ENCODE measurements around the gene TLCD1. TPM values are rescaled to one million over a fixed set of nuclear protein-coding genes. Genes with fewer than 3 reads are reported as not detected.

The TLCD1 gene
- total and polyA plus RNA-seq, 2 of the 8 experiments (the other 6 are each of a cell fraction or from before 2014, with no cell fraction given) = 40.7 to 128 TPM

DNA sequence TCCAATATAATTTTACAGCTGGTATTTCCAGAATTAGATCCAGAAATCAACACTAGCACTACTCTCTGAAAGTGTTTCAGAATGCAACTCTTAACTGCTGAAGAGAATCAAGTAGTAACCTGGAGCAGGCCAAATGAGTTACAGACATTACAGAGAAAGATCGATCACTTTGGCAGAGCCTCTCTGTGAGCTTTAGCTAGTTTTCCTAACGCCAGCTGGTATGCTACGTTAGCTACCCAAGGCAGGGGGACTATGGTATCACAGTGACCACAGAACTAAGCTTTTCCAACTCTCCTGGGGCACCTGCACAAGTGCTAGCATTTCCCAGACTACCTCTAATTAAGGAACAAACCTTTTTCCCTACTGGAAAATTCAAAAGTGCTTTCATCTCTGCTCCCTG, 48.2 kb upstream of the TLCD1 start:
- CTCF ChIA-PET (ENCODE audit: partially characterized antibody) = interaction anchor here (0.6 to 4.6 kb wide), 14 partner anchors 10 to 139 kb away, joined by 3 to 76 read pairs (median 3); no protein-coding TSS in a partner anchor
- Histone ChIP-seq H2BK120ac (replicated peaks; ENCODE audit: low read depth, low read length) (no peak overlapping the region), H3K79me2 (ENCODE audit: control insufficient read depth in 1 of 2, insufficient read depth in 2 of 2, low read length in 2 of 2) (peaks cover 0 to 68% of the 10 kb centered on the region in 2 experiments; a peak in 2 of 4 replicates)

More for the DNA sequence above, 48.2 kb upstream of the TLCD1 start:
- peaks cover 4% of the 10 kb centered on the region; the same call in 1 of the 2 replicates for H3K23me2 ChIP-seq (ENCODE audit: low read depth, low read length)
- H3K4ac ChIP-seq (replicated peaks; ENCODE audit: insufficient read length, low read depth, low read length) = no peak overlapping the region
- no peak overlapping the region for H3K4me3 ChIP-seq (ENCODE audit: extremely low read depth in 1 of 4, insufficient read depth in 2 of 4, low read depth in 3 of 4, low read length in 4 of 4)
- H2BK12ac ChIP-seq (ENCODE audit: low read depth, low read length) = no peak overlapping the region
- H2BK15ac ChIP-seq (ENCODE audit: low read length) = no peak overlapping the region
- H4K8ac ChIP-seq (ENCODE audit: extremely low read depth, insufficient read depth, low read length) = peak overlapping the region; percentile 21; the same call in 1 of the 2 replicates
- H4K91ac ChIP-seq (replicated peaks; ENCODE audit: insufficient read length, low read length) = no peak overlapping the region
- TF ChIP-seq SIX5 (IDR thresholded peaks at IDR 0.05; ENCODE audit: low read depth, low read length) (no peak), SP4 (IDR thresholded peaks at IDR 0.05; ENCODE audit: low read length) (no peak), POLR2A (IDR thresholded peaks at IDR 0.05; ENCODE audit: control extremely low read depth in 1 of 2, low read depth in 2 of 2, low read length in 2 of 2) (no peak), ASH2L (IDR thresholded peaks at IDR 0.05; ENCODE audit: low read length) (no peak), SAP30 (IDR thresholded peaks at IDR 0.05; ENCODE audit: insufficient read depth, insufficient replicate concordance, low read length) (no peak), RBBP5 (IDR thresholded peaks at IDR 0.05; ENCODE audit: borderline replicate concordance, low read depth, low read length) (no peak)
- peaks cover 2% of the 10 kb centered on the region; the same call in 1 of the 2 replicates for H3K79me1 ChIP-seq (ENCODE audit: low read depth, low read length)
- H3K9ac ChIP-seq (replicated peaks in 1 of 4; ENCODE audit: extremely low read depth in 1 of 4, low read depth in 3 of 4, low read length in 3 of 4) = peak overlapping the region in 1 of 4 experiments; percentile 69; a peak in 1 of 7 replicates
- FAIRE-seq (no peak), DNase-seq (ENCODE audit: low read depth in 1 of 2, low spot score in 2 of 2) (no peak)
- H3K9me3 ChIP-seq (ENCODE audit: insufficient read depth in 2 of 2, low read depth in 1 of 2, low read length in 1 of 2) = no peaks in the 10 kb centered on the region
- H3K4me1 ChIP-seq (replicated peaks in 1 of 4; ENCODE audit: control insufficient read depth in 3 of 4, insufficient read depth in 4 of 4, low read length in 3 of 4) = peaks cover 0 to 3% (median 0%) of the 10 kb centered on the region in 4 experiments; a peak in 1 of 7 replicates
- no peak overlapping the region for H3K23ac ChIP-seq (ENCODE audit: insufficient read length)
- H2BK20ac ChIP-seq (ENCODE audit: low read length) = no peak overlapping the region
- H3K27ac ChIP-seq (ENCODE audit: low read depth, low read length) = no peak overlapping the region
- no peak overlapping the region for H2AK5ac ChIP-seq (ENCODE audit: low read depth, low read length)
- no peak overlapping the region for H3K18ac ChIP-seq (ENCODE audit: extremely low read depth, low read length)
- WGBS, 2 experiments (ENCODE audit: extremely low coverage in 1 of 2, insufficient coverage in 1 of 2, insufficient read length in 1 of 2, insufficient replicate concordance in 2 of 2, low coverage in 1 of 2, low lambda C conversion rate in 2 of 2, missing lambda C conversion rate in 1 of 2) = 92% methylated on average over 3 of the region's 3 CpGs; no CpG with 5 or more reads in 1 of the 2 experiments
- no peak overlapping the region for H3K14ac ChIP-seq (ENCODE audit: insufficient read length)
- no peak overlapping the region for H3K4me2 ChIP-seq (ENCODE audit: insufficient read depth in 1 of 2, low read depth in 2 of 2, low read length in 2 of 2)
- no peaks in the 10 kb centered on the region for H3K27me3 ChIP-seq (replicated peaks in 1 of 4; ENCODE audit: control insufficient read depth in 3 of 4, extremely low read depth in 1 of 4, insufficient read depth in 3 of 4, low read length in 3 of 4)
- no peak overlapping the region for H2BK5ac ChIP-seq (ENCODE audit: low read depth, low read length)
- H3K56ac ChIP-seq (replicated peaks; ENCODE audit: insufficient read length, low read depth, low read length) = no peak overlapping the region
- no peak overlapping the region for H4K5ac ChIP-seq (ENCODE audit: insufficient read length, low read depth, low read length)
- H2AFZ ChIP-seq (ENCODE audit: low read length) = no peak overlapping the region
- POLR2A ChIA-PET (ENCODE audit: partially characterized antibody) = interaction anchor here (0.6 to 3.3 kb wide), 13 partner anchors 9 to 305 kb away, joined by 3 to 13 read pairs (median 3); no protein-coding TSS in a partner anchor
- H4K20me1 ChIP-seq (replicated peaks in 1 of 2; ENCODE audit: control insufficient read depth in 1 of 2, insufficient read depth in 2 of 2, low read length in 2 of 2) = peaks cover 0 to 3% of the 10 kb centered on the region in 2 experiments
- H3K36me3 ChIP-seq (ENCODE audit: control insufficient read depth in 2 of 4, insufficient read depth in 4 of 4, low read length in 3 of 4) = no peaks in the 10 kb centered on the region
